ENCODE measurements around the gene FBXL15. TPM values are rescaled to one million over a fixed set of nuclear protein-coding genes. Genes with fewer than 3 reads are reported as not detected.
"Not testable (repeated sequence)": the region's sequence is repeated elsewhere in the genome, so short reads cannot be mapped to it uniquely, and the experiment has no call there.

The FBXL15 gene
- total and polyA plus RNA-seq, 9 of the 15 experiments (the other 6 are each of a cell fraction or from before 2014, with no cell fraction given) = 0.08 to 25.9 (median 3.5) TPM

DNA sequence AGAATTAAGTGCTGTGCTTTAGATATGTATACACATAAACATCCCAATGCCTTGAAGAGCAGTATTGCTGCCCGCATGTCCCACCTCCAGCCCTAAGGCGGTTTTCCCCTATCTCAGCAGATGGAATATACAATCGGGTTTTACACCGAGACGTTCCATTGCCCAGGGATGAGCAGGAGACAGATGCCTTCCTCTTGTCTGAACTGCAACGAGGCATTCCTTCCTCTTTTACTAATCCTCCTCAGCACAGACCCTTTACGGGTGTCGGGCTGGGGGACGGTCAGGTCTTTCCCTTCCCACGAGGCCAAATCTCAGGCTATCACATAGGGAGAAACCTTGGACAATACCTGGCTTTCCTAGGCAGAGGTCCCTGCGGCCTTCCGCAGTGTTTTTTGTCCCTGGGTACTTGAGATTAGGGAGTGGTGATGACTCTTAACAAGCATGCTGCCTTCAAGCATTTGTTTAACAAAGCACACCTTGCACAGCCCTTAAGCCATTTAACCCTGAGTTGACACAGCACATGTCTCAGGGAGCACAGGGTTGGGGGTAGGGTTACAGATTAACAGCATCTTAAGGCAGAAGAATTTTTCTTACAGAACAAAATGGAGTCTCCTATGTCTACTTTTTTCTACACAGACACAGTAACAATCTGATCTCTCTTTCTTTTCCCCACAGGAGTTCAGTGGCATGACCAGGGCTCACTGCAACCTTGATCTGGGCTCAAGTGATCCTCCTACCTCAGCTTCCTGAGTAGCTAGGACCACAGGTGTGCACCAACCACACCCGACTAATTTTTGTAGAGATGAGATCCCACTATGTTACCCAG is 34.2 kb downstream of the FBXL15 start (continued):
- TF ChIP-seq NR4A1 (CRISPR knock-in tag; IDR thresholded peaks at IDR 0.05) (peak; percentile 87; the same call in 1 of the 2 replicates), NR4A1 (tag; IDR thresholded peaks at IDR 0.05) (peak; percentile 98), PYGO2 (tag; IDR thresholded peaks at IDR 0.05) (peak; percentile 92), ZNF589 (CRISPR knock-in tag; IDR thresholded peaks at IDR 0.05; ENCODE audit: low read depth) (peak; percentile 91; the same call in 1 of the 2 replicates), NR2C1 (tag; IDR thresholded peaks at IDR 0.05) (peak; percentile 90), ETV1 (tag; conservative IDR thresholded peaks at IDR 0.05; ENCODE audit: low read depth) (peak; percentile 73), ZNF133 (CRISPR knock-in tag; IDR thresholded peaks at IDR 0.05) (peak; percentile 91; the same call in 1 of the 2 replicates), ZNF699 (CRISPR knock-in tag; IDR thresholded peaks at IDR 0.05; ENCODE audit: insufficient replicate concordance) (peak; percentile 28), ZNF766 (CRISPR knock-in tag; conservative IDR thresholded peaks at IDR 0.05) (peak; percentile 78; the same call in 1 of the 2 replicates), ZKSCAN3 (CRISPR knock-in tag; IDR thresholded peaks at IDR 0.05) (peak; percentile 58), KLF1 (tag; IDR thresholded peaks at IDR 0.05) (peak; percentile 52; the same call in 1 of the 2 replicates), SNAPC5 (CRISPR knock-in tag; IDR thresholded peaks at IDR 0.05) (peak; percentile 38; the same call in 1 of the 2 replicates), SRF (CRISPR knock-in tag; IDR thresholded peaks at IDR 0.05) (peak in 1 of 2 experiments; percentile 69; a peak in 1 of 4 replicates), DDX20 (tag; IDR thresholded peaks at IDR 0.05; ENCODE audit: low read depth) (peak; percentile 92), PTRF (tag; IDR thresholded peaks at IDR 0.05) (peak; percentile 93), ZNF57 (CRISPR knock-in tag; IDR thresholded peaks at IDR 0.05) (0 out of 2 replicates have a peak, but pooled peaks have one; percentile 79), ZNF239 (CRISPR knock-in tag; IDR thresholded peaks at IDR 0.05) (peak; percentile 84)
- not testable (repeated sequence) for TF ChIP-seq NR2C1 (IDR thresholded peaks at IDR 0.05)
- TF ChIP-seq, protein P1, sequence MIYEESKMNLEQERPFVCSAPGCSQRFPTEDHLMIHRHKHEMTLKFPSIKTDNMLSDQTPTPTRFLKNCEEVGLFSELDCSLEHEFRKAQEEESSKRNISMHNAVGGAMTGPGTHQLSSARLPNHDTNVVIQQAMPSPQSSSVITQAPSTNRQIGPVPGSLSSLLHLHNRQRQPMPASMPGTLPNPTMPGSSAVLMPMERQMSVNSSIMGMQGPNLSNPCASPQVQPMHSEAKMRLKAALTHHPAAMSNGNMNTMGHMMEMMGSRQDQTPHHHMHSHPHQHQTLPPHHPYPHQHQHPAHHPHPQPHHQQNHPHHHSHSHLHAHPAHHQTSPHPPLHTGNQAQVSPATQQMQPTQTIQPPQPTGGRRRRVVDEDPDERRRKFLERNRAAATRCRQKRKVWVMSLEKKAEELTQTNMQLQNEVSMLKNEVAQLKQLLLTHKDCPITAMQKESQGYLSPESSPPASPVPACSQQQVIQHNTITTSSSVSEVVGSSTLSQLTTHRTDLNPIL (CRISPR knock-in tag; IDR thresholded peaks at IDR 0.05) = peak; percentile 84
- TF ChIP-seq, protein P2, sequence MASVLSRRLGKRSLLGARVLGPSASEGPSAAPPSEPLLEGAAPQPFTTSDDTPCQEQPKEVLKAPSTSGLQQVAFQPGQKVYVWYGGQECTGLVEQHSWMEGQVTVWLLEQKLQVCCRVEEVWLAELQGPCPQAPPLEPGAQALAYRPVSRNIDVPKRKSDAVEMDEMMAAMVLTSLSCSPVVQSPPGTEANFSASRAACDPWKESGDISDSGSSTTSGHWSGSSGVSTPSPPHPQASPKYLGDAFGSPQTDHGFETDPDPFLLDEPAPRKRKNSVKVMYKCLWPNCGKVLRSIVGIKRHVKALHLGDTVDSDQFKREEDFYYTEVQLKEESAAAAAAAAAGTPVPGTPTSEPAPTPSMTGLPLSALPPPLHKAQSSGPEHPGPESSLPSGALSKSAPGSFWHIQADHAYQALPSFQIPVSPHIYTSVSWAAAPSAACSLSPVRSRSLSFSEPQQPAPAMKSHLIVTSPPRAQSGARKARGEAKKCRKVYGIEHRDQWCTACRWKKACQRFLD (CRISPR knock-in tag; IDR thresholded peaks at IDR 0.05) = peak; percentile 84
- TF ChIP-seq, protein P3, sequence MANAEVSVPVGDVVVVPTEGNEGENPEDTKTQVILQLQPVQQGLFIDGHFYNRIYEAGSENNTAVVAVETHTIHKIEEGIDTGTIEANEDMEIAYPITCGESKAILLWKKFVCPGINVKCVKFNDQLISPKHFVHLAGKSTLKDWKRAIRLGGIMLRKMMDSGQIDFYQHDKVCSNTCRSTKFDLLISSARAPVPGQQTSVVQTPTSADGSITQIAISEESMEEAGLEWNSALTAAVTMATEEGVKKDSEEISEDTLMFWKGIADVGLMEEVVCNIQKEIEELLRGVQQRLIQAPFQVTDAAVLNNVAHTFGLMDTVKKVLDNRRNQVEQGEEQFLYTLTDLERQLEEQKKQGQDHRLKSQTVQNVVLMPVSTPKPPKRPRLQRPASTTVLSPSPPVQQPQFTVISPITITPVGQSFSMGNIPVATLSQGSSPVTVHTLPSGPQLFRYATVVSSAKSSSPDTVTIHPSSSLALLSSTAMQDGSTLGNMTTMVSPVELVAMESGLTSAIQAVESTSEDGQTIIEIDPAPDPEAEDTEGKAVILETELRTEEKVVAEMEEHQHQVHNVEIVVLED (CRISPR knock-in tag; IDR thresholded peaks at IDR 0.05) = 0 out of 2 replicates have a peak, but pooled peaks have one; percentile 44
